Mucosa of descending colon (tissue), 3 donors: Measurements from ENCODE around the gene ACAP1. TPM values are rescaled to one million over a fixed set of nuclear protein-coding genes. Genes with fewer than 3 reads are reported as not detected.

Experiments used
- ATAC-seq: fragments of 200-7000 bp; cut with Tn5 transposase; one replicate; pipeline ENCODE4 v1.9.1; 2020; ENCODE audit warnings: mild to moderate bottlenecking, moderate library complexity
- DNase-seq, 3 donors: peaks; one replicate each; pipeline ENCODE4 v3.0.0-alpha.2; 2020
- H3K36me3 ChIP-seq: fragments of 200-600 bp; one replicate; pipeline ENCODE4 v1.8.0; 2021; ENCODE audit warnings: low read depth, mild to moderate bottlenecking
- H3K4me1 ChIP-seq: fragments of 200-600 bp; one replicate; pipeline ENCODE4 v1.8.0; 2021; ENCODE audit warnings: low read depth, mild to moderate bottlenecking
- H3K4me3 ChIP-seq: fragments of 200-600 bp; one replicate; pipeline ENCODE4 v1.8.0; 2021; ENCODE audit warnings: mild to moderate bottlenecking
- H3K9me3 ChIP-seq: fragments of 200-600 bp; one replicate; pipeline ENCODE4 v1.8.0; 2021; ENCODE audit warnings: mild to moderate bottlenecking
- CTCF ChIP-seq: fragments of 200-600 bp; IDR thresholded peaks from one replicate; pipeline ENCODE4 v1.8.0; 2022; ENCODE audit warnings: antibody characterized with exemption, mild to moderate bottlenecking
- intact Hi-C, 2 donors: fragments of 100-400 bp; cut with DNase I in 1 of 2; cut with micrococcal nuclease in 1 of 2; formaldehyde crosslinking; loops; one replicate each; pipeline versions ENCODE4 v1.11.0 to v1.11.1; 2022; cut with DNase I, micrococcal nuclease
- total RNA-seq, 3 donors: library from RNA; stranded (reverse); fragmentation: NEBNext Ultra II Directional in 2 of 3; extraction: Animal tissue kit (Norgen Biotek cat#: 25700) in 2 of 3; gene quantifications; one replicate each; pipeline versions ENCODE4 v1.2.1 to v1.2.4, GENCODE V29; 2021 to 2023
- donor health status: DM: no; HTN: no; CAD: no; lungs with moderate emphysema.
- donor health status: DM: no; HTN: no; CAD: no.
- donor health status: DM: no; HTN: yes; CAD: no.

ACAP1 gene
- total RNA-seq, 3 donors from 2014 or later: 9.2 to 16.5 (median 11.2) TPM

DNA sequence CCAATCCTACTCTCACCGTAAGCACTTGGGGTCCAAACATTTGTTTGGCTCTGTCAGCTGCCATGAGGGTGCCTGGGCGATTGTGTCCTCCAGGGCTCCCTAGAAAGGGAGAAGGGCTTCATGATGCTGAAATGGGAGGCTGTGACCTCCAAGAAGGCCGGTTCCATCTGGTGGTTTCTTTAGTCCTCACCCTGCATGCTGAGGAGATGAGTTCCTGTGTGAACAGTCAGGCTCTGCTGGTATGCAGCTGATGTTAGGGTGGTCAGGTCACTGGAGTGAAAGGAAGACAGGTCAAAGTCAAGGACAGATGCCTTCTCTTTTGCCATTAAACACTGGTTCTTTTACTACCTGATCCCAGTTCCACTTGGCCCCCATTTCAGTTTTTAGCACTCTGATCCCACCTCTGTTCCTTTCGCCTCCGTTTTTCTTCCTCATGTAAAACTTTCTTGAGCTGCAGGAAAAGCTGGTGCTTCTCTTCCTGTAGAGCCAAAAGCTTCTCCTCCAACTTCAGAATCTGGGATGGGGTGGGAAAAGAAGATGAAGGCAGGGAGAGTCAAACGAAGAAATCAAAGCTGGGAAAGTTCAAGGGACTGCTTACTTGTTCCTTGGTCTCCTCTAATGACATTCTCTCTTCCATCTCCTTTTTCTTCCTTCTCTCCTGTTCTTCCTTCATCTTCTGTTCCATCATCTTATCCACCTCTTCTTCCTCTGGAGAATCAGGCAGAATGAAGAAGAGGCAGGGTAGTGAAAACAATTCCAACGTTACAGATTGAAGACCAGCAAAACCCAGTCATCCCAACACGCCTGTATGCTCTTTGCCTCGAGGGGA lies 22.2 kb upstream of the ACAP1 start:
- peaks cover 8% of the 10 kb centered on the region for H3K36me3 ChIP-seq
- H3K4me3 ChIP-seq: peak overlapping the region; percentile 81
- H3K4me1 ChIP-seq: peaks cover 27% of the 10 kb centered on the region
- H3K9me3 ChIP-seq: no peaks in the 10 kb centered on the region
- DNase-seq: no peak
- no peak for ATAC-seq
- no peak for TF ChIP-seq CTCF
- intact Hi-C loops: no loop called here

DNA sequence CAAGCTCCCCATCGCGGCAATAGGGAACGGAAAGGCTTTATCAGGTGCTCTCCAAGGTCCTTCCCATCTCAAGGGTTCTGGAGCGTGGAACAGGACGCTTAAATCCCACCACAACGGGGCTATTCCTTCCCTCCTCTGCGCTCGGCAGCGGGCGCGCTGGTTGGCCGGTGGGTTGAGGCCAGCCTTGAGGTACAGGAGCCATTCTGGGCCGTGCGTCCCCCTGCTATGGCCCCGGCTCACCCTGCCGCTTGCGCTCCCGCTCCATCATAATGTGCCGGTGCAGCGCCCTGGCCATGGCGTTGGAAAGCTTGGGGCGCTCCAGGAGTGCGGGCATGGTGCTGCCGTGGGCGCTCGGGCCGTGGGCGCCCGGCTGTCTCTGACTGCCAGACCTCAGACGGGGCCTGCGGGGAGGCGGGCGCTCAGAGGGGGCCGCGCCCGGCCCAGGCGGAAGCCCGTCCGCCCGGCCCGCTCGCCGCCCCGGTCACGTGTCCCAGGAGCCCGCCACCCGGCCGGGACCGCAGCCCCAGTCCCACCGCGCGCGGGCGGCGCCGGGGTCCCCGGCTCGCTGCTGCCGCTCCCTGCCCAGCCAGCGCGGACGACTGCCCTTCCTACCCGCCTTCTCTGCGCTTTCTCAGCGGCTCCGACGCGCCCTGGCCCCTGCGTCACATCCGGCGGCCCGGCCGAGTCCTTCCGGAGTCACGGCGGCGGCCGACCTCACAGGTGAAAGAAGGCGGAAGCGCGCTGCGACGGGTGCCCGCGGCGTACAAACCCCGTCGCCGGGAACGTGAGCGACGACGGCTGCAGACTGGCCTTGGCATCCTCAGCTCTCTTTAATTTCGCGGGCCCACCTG lies 21.4 kb upstream of the ACAP1 start, which contains the start of gene GPS2:
TSS of gene GPS2 (minus strand) at position 642 of the 851 bp plus-strand sequence. CDS start at position 334, 308 bp downstream.
- DNase-seq: peak; percentile 95 to 96 (median 96)
- H3K9me3 ChIP-seq: no peaks in the 10 kb centered on the region
- intact Hi-C loops: no loop called here
- peaks cover 8% of the 10 kb centered on the region for H3K36me3 ChIP-seq
- H3K4me1 ChIP-seq: peaks cover 18% of the 10 kb centered on the region
- peak within 1 kb of the TSS; percentile 81 for H3K4me3 ChIP-seq
- TF ChIP-seq CTCF: no peak
- ATAC-seq: peak; percentile 95

DNA sequence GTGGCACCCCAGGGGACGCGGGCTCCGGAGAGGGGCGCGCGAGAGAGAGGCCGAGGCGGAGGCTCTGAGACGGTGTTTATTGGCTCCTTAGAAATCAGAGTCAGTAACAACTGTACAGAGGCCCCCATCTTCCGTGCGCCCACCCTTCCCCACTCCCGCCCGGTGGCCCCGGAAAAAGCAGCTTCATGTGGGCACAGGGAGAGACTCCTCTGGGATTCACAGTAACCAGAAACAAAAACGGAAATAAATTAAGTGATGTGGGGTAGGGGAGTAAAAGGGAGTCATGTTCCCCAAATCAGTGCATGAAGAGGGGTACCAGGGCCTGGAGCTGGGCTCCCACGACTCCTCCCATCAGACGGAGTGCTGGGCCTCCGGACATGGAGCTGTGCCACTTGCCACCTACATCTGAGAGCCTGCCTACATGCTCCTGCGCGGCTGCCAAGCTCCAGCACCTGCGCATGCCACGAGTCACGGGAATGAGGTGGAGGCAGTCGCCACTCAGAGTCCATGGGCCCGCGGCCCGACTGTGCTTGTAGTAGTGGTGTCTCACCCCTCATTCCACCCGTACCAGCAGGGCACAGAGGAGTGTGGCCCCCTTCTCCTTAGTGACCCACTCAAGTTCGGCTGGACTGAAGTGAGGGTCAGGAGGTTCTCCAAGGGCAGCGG lies 20.6 kb upstream of the ACAP1 start:
- Histone ChIP-seq H3K4me1 (peaks cover 12% of the 10 kb centered on the region), H3K9me3 (no peaks in the 10 kb centered on the region), H3K4me3 (peak overlapping the region; percentile 81), H3K36me3 (peaks cover 8% of the 10 kb centered on the region)
- no peak for TF ChIP-seq CTCF
- ATAC-seq (peak; percentile 5), DNase-seq (peak in 2 of 3 donors; percentile 34 to 74)
- intact Hi-C loops: no loop called here

DNA sequence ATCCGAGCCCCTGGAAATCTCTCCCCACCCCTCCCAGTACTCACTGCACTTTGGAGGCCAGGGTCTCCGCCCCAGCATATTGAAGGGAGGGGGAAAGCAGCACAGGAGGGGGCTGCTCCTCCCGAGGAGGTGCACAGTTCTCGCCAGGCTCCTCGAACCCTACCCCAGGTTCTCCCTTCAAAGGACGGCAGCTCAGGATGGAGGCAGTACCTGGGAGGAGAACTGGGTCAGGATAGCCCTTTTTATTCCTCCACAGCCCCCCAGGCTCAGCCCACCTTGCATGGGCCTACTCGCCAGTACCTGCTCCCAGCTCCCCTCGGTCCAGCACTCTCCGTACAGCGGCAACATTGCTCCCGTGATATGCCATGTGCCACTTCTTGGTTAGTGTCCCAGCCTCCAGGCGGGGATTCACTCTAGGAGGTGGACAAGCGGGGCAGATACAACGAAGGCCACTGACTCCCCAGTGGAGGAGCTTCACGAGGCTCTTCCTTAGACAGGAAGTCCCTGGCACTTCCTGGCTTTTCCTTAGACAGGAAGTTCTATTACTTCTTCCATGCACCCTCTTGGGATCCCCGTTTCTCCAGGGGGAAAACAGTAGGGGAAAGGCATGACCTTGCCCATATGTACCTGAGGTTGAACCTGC lies 19.0 kb upstream of the ACAP1 start:
- Histone ChIP-seq H3K4me3 (no peak overlapping the region), H3K4me1 (peaks cover 12% of the 10 kb centered on the region), H3K36me3 (peaks cover 4% of the 10 kb centered on the region), H3K9me3 (no peaks in the 10 kb centered on the region)
- no peak for TF ChIP-seq CTCF
- DNase-seq (no peak), ATAC-seq (no peak)
- intact Hi-C loops: no loop called here
